HepG2 (cell line): ENCODE data around the gene CUL7. TPM values are rescaled to one million over a fixed set of nuclear protein-coding genes. Genes with fewer than 3 reads are reported as not detected.

ENCODE experiments used
- AGO2 ChIP-seq: fragments of 200-400 bp; formaldehyde crosslinking; optimal IDR thresholded peaks from 2 replicates; pipeline ENCODE3; 2017; ENCODE audit warnings: mild to moderate bottlenecking, low read depth, low read length, moderate library complexity
- CBX1 ChIP-seq: IDR thresholded peaks from one replicate; pipeline ENCODE4 v1.6.1; 2016; ENCODE audit warnings: antibody characterized with exemption, low read depth
- CREB1 ChIP-seq, 2 experiments: fragments of 450-650 bp in 1 of 2; IDR thresholded peaks; 2 replicates each; pipeline ENCODE4 v1.6.1; 2016 to 2017; ENCODE audit warnings: control low read depth in 1 of 2, mild to moderate bottlenecking in 1 of 2, missing compliant biosample characterization in 1 of 2, missing genetic modification characterization in 1 of 2
- CREBL2 ChIP-seq: sonication (generic); formaldehyde crosslinking; IDR thresholded peaks from 2 replicates; pipeline ENCODE4 v1.8.1; 2023; ENCODE audit warnings: missing genetic modification reagents, mild to moderate bottlenecking, borderline replicate concordance
- FOXC1 ChIP-seq: sonication (generic); formaldehyde crosslinking; IDR thresholded peaks from 2 replicates; pipeline ENCODE4 v1.8.0; 2022; ENCODE audit warnings: mild to moderate bottlenecking, missing genetic modification reagents, borderline replicate concordance
- RFXANK ChIP-seq: IDR thresholded peaks from 2 replicates; pipeline ENCODE4 v1.6.1; 2016
- SAP130 ChIP-seq: IDR thresholded peaks from 2 replicates; pipeline ENCODE4 v1.6.1; 2016; ENCODE audit warnings: low read depth
- SP1 ChIP-seq, 2 experiments: fragments of 450-650 bp in 1 of 2; sonication (generic) in 1 of 2; formaldehyde crosslinking in 1 of 2; IDR thresholded peaks; 2 replicates each; pipeline versions ENCODE4 v1.4.0 to v1.6.1; 2016 to 2020; ENCODE audit warnings: missing genetic modification reagents in 1 of 2
- TAF15 ChIP-seq: fragments of 200-400 bp; formaldehyde crosslinking; IDR thresholded peaks from one replicate; pipeline ENCODE4 v1.6.1; 2018; ENCODE audit warnings: mild to moderate bottlenecking, low read depth, low read length; ENCODE audit not compliant: poor library complexity, severe bottlenecking
- ZFP62 ChIP-seq: sonication (generic); formaldehyde crosslinking; IDR thresholded peaks from 2 replicates; pipeline ENCODE4 v1.4.0; 2020; ENCODE audit warnings: missing genetic modification reagents
- ZMYM4 ChIP-seq: sonication (generic); formaldehyde crosslinking; IDR thresholded peaks from 2 replicates; pipeline ENCODE4 v1.8.1; 2023; ENCODE audit warnings: mild to moderate bottlenecking, missing genetic modification reagents
- ZNF556 ChIP-seq: sonication (generic); formaldehyde crosslinking; IDR thresholded peaks from 2 replicates; pipeline ENCODE4 v1.4.0; 2020; ENCODE audit warnings: mild to moderate bottlenecking, missing genetic modification reagents, borderline replicate concordance
- ZSCAN12 ChIP-seq: sonication (generic); formaldehyde crosslinking; IDR thresholded peaks from 2 replicates; pipeline ENCODE4 v1.9.0; 2021; ENCODE audit warnings: mild to moderate bottlenecking, missing genetic modification reagents
- ZZZ3 ChIP-seq: sonication (generic); formaldehyde crosslinking; IDR thresholded peaks from 2 replicates; pipeline ENCODE4 v1.4.0; 2020; ENCODE audit warnings: missing genetic modification reagents, mild to moderate bottlenecking, borderline replicate concordance
- polyA plus RNA-seq, 8 experiments: library from polyadenylated mRNA; depleted of rRNA in 3 of 8; stranded (reverse) in 7 of 8; unstranded in 1 of 8; fragments of >200 nt; fragmentation: Illumina TruSeq in 4 of 8; extraction: Trizol in 4 of 8; gene quantifications; 2 replicates each; pipeline versions ENCODE4 v1.2.1 to v1.2.3, GENCODE V29; 2011 to 2016; ENCODE audit warnings: low read depth in 4 of 8, missing spikeins in 1 of 8, mixed read lengths in 1 of 8; ENCODE audit not compliant: insufficient read depth in 1 of 8
- total RNA-seq, 5 experiments: library from RNA; depleted of rRNA; stranded (reverse); fragments of >200 nt; fragmentation: Illumina TruSeq; extraction: Trizol; gene quantifications; 2 replicates each; pipeline ENCODE4 v1.2.3, GENCODE V29; 2016; ENCODE audit warnings: low read depth in 1 of 5
- TF ChIP-seq, protein P1 (sequence below): sonication (generic); formaldehyde crosslinking; IDR thresholded peaks from 2 replicates; pipeline ENCODE4 v1.4.0; 2020; ENCODE audit warnings: missing genetic modification reagents, low read depth, mild to moderate bottlenecking, borderline replicate concordance
- TF ChIP-seq, protein P2 (sequence below): IDR thresholded peaks from 2 replicates; pipeline ENCODE4 v1.4.0; 2020; ENCODE audit warnings: mild to moderate bottlenecking, missing genetic modification reagents
- TF ChIP-seq, protein P3 (sequence below): sonication (generic); formaldehyde crosslinking; IDR thresholded peaks from 2 replicates; pipeline ENCODE4 v1.4.0; 2020; ENCODE audit warnings: mild to moderate bottlenecking, missing genetic modification reagents
- TF ChIP-seq, protein P4 (sequence below): sonication (generic); formaldehyde crosslinking; IDR thresholded peaks from 2 replicates; pipeline ENCODE4 v1.4.0; 2020; ENCODE audit warnings: mild to moderate bottlenecking, missing genetic modification reagents

The CUL7 gene
- total and polyA plus RNA-seq, 2 of the 13 experiments (the other 11 are each of a cell fraction or from before 2014, with no cell fraction given): 32.0 to 60.7 TPM

GRCh38 chr6:43021270-43022047 lies 32.2 kb downstream of the CUL7 start, which contains the start of gene RRP36 (continued):
- TF ChIP-seq, protein P1, sequence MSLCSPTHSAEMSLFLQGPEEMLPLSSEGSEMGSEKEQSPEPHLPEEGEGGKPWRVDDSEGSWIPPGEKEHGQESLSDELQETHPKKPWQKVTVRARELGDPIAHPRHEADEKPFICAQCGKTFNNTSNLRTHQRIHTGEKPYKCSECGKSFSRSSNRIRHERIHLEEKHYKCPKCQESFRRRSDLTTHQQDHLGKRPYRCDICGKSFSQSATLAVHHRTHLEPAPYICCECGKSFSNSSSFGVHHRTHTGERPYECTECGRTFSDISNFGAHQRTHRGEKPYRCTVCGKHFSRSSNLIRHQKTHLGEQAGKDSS (CRISPR knock-in tag): peak; percentile 71; the same call in 1 of the 2 replicates
- TF ChIP-seq SP1 (IDR thresholded peaks at IDR 0.05): no peak
- TF ChIP-seq SP1 (CRISPR knock-in tag; IDR thresholded peaks at IDR 0.05): peak; percentile 74
- TF ChIP-seq, protein P2, sequence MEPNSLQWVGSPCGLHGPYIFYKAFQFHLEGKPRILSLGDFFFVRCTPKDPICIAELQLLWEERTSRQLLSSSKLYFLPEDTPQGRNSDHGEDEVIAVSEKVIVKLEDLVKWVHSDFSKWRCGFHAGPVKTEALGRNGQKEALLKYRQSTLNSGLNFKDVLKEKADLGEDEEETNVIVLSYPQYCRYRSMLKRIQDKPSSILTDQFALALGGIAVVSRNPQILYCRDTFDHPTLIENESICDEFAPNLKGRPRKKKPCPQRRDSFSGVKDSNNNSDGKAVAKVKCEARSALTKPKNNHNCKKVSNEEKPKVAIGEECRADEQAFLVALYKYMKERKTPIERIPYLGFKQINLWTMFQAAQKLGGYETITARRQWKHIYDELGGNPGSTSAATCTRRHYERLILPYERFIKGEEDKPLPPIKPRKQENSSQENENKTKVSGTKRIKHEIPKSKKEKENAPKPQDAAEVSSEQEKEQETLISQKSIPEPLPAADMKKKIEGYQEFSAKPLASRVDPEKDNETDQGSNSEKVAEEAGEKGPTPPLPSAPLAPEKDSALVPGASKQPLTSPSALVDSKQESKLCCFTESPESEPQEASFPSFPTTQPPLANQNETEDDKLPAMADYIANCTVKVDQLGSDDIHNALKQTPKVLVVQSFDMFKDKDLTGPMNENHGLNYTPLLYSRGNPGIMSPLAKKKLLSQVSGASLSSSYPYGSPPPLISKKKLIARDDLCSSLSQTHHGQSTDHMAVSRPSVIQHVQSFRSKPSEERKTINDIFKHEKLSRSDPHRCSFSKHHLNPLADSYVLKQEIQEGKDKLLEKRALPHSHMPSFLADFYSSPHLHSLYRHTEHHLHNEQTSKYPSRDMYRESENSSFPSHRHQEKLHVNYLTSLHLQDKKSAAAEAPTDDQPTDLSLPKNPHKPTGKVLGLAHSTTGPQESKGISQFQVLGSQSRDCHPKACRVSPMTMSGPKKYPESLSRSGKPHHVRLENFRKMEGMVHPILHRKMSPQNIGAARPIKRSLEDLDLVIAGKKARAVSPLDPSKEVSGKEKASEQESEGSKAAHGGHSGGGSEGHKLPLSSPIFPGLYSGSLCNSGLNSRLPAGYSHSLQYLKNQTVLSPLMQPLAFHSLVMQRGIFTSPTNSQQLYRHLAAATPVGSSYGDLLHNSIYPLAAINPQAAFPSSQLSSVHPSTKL (CRISPR knock-in tag): peak; percentile 41; the same call in 1 of the 2 replicates
- 0 out of 2 replicates have a peak, but pooled peaks have one; percentile 32 for TF ChIP-seq ZZZ3 (CRISPR knock-in tag)
- peak; percentile 53 for TF ChIP-seq ZSCAN12 (CRISPR knock-in tag)
- TF ChIP-seq AGO2: peak; percentile 95
- TF ChIP-seq, protein P3, sequence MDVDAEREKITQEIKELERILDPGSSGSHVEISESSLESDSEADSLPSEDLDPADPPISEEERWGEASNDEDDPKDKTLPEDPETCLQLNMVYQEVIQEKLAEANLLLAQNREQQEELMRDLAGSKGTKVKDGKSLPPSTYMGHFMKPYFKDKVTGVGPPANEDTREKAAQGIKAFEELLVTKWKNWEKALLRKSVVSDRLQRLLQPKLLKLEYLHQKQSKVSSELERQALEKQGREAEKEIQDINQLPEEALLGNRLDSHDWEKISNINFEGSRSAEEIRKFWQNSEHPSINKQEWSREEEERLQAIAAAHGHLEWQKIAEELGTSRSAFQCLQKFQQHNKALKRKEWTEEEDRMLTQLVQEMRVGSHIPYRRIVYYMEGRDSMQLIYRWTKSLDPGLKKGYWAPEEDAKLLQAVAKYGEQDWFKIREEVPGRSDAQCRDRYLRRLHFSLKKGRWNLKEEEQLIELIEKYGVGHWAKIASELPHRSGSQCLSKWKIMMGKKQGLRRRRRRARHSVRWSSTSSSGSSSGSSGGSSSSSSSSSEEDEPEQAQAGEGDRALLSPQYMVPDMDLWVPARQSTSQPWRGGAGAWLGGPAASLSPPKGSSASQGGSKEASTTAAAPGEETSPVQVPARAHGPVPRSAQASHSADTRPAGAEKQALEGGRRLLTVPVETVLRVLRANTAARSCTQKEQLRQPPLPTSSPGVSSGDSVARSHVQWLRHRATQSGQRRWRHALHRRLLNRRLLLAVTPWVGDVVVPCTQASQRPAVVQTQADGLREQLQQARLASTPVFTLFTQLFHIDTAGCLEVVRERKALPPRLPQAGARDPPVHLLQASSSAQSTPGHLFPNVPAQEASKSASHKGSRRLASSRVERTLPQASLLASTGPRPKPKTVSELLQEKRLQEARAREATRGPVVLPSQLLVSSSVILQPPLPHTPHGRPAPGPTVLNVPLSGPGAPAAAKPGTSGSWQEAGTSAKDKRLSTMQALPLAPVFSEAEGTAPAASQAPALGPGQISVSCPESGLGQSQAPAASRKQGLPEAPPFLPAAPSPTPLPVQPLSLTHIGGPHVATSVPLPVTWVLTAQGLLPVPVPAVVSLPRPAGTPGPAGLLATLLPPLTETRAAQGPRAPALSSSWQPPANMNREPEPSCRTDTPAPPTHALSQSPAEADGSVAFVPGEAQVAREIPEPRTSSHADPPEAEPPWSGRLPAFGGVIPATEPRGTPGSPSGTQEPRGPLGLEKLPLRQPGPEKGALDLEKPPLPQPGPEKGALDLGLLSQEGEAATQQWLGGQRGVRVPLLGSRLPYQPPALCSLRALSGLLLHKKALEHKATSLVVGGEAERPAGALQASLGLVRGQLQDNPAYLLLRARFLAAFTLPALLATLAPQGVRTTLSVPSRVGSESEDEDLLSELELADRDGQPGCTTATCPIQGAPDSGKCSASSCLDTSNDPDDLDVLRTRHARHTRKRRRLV (CRISPR knock-in tag): peak; percentile 71
- peak; percentile 31; the same call in 1 of the 2 replicates for TF ChIP-seq CREB1 (IDR thresholded peaks at IDR 0.05)
- TF ChIP-seq CREB1 (CRISPR knock-in tag; IDR thresholded peaks at IDR 0.05): peak; percentile 63
- TF ChIP-seq ZFP62 (CRISPR knock-in tag): no peak
- TF ChIP-seq CREBL2: peak; percentile 92
- peak; percentile 90 for TF ChIP-seq SAP130
- no peak; the same call in 1 of the 2 replicates for TF ChIP-seq ZNF556 (CRISPR knock-in tag)
- TF ChIP-seq CBX1: peak; percentile 54
- no peak for TF ChIP-seq RFXANK (CRISPR knock-in tag)
- TF ChIP-seq TAF15: peak; percentile 68
- TF ChIP-seq ZMYM4 (CRISPR knock-in tag): peak; percentile 61
- peak; percentile 59; the same call in 1 of the 2 replicates for TF ChIP-seq FOXC1 (CRISPR knock-in tag)
- TF ChIP-seq, protein P4, sequence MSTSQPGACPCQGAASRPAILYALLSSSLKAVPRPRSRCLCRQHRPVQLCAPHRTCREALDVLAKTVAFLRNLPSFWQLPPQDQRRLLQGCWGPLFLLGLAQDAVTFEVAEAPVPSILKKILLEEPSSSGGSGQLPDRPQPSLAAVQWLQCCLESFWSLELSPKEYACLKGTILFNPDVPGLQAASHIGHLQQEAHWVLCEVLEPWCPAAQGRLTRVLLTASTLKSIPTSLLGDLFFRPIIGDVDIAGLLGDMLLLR: peak; percentile 46; the same call in 1 of the 2 replicates
